Right hindlimb (tissue), 1 donor: ENCODE data around the gene MBD2.
"Not testable (repeated sequence)": the region's sequence is repeated elsewhere in the genome, so short reads cannot be mapped to it uniquely, and the experiment has no call there.

Source experiments
- DNase-seq: peaks from one replicate; pipeline ENCODE4 v3.0.0-alpha.2; 2018

Gene MBD2

GRCh38 chr18:54147439-54147838 lies 77.0 kb downstream of the MBD2 start:
- no peak for DNase-seq

GRCh38 chr18:54141041-54141608 lies 83.3 kb downstream of the MBD2 start:
- DNase-seq, result no peak

GRCh38 chr18:54140641-54141040 lies 83.8 kb downstream of the MBD2 start:
- no peak for DNase-seq

GRCh38 chr18:54135216-54135615 lies 89.3 kb downstream of the MBD2 start:
- no peak for DNase-seq

- DNase-seq, result no peak
Observed at GRCh38 chr18:54134053-54134452, 90.4 kb downstream of the MBD2 start.

GRCh38 chr18:54130631-54131030 lies 93.8 kb downstream of the MBD2 start:
- DNase-seq, result no peak

- DNase-seq, result no peak
Observed at GRCh38 chr18:54130177-54130576, 94.3 kb downstream of the MBD2 start.

GRCh38 chr18:54129448-54130067 lies 94.9 kb downstream of the MBD2 start:
- DNase-seq, result no peak

- DNase-seq, result peak; percentile 46
Observed at GRCh38 chr18:54127759-54128378, 96.6 kb downstream of the MBD2 start.

- no peak for DNase-seq
Observed at GRCh38 chr18:54125429-54125828, 99.0 kb downstream of the MBD2 start.

GRCh38 chr18:54123720-54124440 lies 100.6 kb downstream of the MBD2 start:
- not testable (repeated sequence) for DNase-seq

GRCh38 chr18:54119524-54120019 lies 104.9 kb downstream of the MBD2 start:
- peak; percentile 18 for DNase-seq

GRCh38 chr18:54117853-54118773 lies 106.4 kb downstream of the MBD2 start:
- DNase-seq, result no peak

GRCh38 chr18:54116541-54117257 lies 107.8 kb downstream of the MBD2 start:
- DNase-seq, result no peak

- DNase-seq, result no peak
Observed at GRCh38 chr18:54112356-54112755, 112.1 kb downstream of the MBD2 start.

- no peak for DNase-seq
Observed at GRCh38 chr18:54109131-54109683, 115.3 kb downstream of the MBD2 start.

GRCh38 chr18:54102123-54102522 lies 122.3 kb downstream of the MBD2 start:
- no peak for DNase-seq
